ENCODE measurements around the gene BTBD9.

The BTBD9 gene

DNA sequence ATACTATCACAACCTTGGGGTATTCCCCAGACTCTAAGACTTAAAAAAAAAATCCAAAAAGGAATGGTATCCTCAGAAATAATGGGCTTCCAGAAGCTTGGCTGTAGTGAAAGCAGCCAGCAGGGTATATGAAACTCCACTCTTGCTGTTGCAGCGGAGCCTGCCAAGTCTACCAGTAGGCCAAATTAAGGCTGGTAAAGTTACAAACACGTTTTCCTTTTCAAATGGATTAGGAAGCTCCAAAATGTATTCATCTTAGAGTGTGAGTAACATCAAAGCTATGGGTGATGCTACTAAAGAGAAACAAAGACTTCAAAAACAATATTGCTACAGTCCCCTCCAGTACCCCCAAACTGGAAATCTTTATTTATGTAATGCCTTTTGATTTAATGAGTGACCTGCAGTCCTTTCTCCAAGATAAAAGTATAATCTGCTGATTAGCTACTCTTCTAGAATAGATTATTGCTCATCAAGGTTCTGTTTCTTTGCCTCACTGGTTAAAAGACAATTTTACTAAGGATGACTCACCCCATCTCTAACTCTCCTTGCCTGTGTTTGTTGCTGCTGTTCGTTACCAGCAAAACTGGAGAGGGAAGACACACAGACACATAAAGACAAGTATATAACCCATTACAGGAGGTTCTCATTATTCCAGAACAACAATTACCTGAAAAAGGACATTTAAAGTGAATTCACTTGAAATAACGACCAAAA lies 84.9 kb downstream of the BTBD9 start:
- DNase-seq (ENCODE audit: low read depth in 3 of 3) = no peak

DNA sequence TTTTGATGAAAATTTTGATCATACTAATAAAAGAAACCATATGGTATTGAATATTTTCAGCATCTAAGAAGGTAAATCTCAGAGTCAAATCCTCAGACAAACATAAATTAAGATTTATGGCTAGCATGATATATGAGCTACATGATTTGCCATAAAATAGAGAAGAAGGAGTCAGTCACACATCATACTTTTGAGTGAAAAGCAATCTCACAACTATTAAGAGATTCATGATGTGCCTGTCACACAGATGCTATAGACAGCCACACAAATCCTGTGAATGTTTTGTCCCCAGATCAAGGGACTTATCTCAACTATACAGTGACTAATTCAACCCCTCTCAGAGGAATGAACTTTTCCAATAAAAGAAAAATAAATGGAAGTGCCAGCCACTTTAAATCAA lies 85.7 kb downstream of the BTBD9 start:
- no peak for DNase-seq (ENCODE audit: low read depth in 3 of 3)

GRCh38 chr6:38552121-38552520 lies 87.6 kb downstream of the BTBD9 start:
- no peak for DNase-seq (ENCODE audit: low read depth in 3 of 3)

- DNase-seq (ENCODE audit: low read depth in 3 of 3) = no peak
Observed at GRCh38 chr6:38549795-38550194, 89.9 kb downstream of the BTBD9 start.

DNA sequence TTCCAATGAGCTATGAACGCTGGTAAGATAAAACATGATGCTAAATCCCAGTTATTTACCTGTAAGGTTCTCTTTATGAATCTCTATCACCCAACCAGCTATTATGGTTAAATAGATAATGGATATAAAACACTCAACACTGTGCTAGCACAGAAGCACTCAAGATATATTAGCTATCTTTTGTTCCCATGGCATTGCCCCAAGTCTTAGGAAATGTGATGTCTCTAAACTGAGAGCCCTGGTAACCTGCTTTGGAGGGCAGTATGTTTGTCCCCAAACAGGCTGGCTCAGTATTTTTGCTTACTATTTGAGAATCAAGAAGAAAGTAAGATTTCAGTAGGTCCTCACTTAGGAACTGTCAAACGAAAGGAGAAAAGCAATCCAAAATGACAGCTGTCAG lies 90.5 kb downstream of the BTBD9 start:
- DNase-seq (ENCODE audit: low read depth in 3 of 3) = no peak

DNA sequence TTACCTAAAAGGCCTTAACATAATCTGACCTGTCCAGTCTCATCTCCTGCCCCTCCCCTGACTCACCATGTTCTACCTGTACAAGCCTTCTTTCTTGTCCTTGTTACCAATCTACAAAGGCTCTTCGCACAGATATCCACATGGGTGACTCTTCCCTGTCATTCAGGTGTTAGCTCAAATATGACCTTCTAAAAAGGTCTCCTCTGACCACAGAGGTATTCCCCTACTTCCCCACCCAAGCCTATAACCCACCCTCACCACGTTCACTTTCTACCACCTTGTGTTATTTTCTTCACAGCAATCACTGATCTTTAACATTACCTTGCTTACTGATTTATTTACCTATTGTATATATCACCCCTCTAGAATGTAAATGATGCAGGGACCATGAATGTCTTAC lies 96.7 kb downstream of the BTBD9 start:
- DNase-seq (ENCODE audit: low read depth in 3 of 3) = no peak

- DNase-seq (ENCODE audit: low read depth in 3 of 3) = no peak
Observed at GRCh38 chr6:38542031-38542430, 97.7 kb downstream of the BTBD9 start.

- DNase-seq (ENCODE audit: low read depth in 3 of 3) = no peak
Observed at GRCh38 chr6:38533064-38533463, 106.7 kb downstream of the BTBD9 start.

DNA sequence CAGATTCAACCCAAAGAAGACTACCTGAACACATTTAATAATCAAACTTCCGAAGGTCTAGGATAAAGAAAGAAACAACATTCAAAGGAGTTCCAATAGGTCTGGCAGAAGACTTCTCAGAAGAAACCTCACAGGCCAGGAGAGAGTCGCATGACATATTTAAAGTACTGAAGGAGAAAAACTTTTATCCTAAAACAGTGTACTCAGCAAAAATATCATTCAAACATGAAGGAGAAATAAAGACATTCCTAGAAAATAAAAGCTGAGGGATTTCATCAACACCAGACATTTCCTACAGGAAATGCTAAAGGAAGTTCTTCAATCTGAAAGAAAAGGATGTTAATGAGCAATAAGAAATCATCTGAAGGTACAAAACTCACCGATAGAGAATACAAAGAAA lies 108.6 kb downstream of the BTBD9 start:
- no peak for DNase-seq (ENCODE audit: low read depth in 3 of 3)

- no peak for DNase-seq (ENCODE audit: low read depth in 3 of 3)
Observed at GRCh38 chr6:38528196-38528965, 111.3 kb downstream of the BTBD9 start.

- DNase-seq (ENCODE audit: low read depth in 3 of 3) = no peak
Observed at GRCh38 chr6:38527371-38527770, 112.4 kb downstream of the BTBD9 start.

DNA sequence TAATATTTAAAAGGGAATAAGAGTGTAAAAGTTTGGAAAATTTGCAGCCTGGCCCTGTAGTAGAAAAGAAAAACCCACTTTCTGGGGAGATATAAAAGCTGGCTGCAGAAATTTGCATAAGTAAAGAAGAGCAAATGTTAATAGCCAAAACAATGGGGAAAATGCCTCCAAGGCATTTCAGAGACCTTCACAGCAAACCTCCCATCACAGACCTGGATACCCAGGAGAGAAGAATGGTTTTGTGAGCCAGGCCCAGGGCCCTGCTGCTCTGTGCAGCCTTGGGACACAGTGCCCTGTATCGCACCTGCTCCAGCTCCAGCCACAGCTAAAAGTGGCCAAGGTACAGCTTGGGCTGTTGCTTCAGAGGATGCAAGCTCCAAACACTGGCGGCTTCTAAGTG lies 113.8 kb downstream of the BTBD9 start:
- no peak for DNase-seq (ENCODE audit: low read depth in 3 of 3)

DNA sequence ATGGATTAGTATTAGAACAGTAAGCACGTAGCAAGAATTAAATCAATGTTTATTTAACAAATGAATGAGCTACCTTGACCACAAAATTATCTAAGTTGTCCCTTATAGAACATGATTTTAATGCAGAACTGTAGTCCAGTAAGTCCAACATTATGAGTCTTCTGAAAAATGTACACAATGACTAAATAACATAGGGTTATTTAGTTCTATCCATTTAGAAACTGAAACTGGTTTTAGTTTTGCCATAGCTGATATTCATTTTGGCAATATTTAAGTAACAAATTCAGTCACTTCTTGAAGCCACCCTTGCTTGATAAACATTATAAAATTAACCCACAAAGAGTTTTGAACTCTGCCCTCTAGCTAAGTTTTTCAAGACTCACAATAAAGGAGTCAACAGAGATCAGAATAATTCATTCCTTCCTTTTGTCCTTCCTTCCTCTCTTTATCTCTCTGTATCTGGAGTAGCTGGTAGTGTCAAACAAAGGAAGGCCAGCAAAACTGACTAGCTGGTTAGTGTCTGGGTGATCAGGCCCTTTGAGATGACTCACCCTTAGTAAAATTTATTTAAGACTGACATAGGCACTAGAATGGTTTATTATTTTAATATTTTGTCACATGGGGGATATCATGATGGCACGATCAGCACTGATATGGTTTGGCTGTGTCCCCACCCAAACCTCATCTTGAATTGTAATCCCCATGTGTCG lies 115.1 kb downstream of the BTBD9 start:
- DNase-seq (ENCODE audit: low read depth in 3 of 3) = no peak

DNA sequence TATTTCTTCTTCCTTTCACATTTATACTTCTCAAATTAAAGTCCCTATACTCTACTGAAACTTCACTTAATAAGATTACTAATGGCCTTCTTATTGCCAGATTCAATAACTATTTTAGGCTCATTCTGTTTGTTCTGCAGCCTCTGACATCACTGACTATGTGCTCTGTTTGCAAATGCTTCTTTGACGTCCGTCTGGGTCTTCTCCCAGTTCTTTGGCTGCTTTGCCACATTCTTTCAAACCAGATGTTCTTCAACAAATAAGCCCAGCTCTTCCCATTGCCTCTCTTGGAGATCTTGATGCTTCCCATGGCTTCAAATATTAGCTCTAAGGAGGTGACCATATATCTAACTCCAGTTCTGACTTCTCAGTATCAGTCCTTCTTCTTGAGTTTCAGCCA lies 117.4 kb downstream of the BTBD9 start:
- no peak for DNase-seq (ENCODE audit: low read depth in 3 of 3)

- DNase-seq (ENCODE audit: low read depth in 3 of 3) = no peak
Observed at GRCh38 chr6:38518511-38519304, 121.0 kb downstream of the BTBD9 start.

DNA sequence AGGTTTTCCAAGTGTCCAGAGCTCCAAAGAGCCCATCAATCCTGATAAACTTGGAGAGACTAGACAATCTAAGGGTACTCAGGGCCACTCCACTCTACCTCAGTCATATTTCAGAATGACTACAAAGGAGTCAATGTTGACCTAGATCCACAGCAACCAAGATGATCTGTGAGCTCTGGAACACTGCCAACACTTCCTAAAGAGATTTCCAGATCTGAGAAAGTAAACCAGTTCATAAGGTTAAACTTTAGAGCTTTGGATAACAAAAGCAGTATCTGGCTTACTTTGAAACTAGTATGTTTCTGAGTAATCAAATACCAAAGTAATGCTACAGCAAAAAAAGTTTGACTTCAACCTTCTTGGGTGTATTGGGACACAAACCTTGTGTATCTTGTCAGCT lies 122.7 kb downstream of the BTBD9 start:
- DNase-seq (ENCODE audit: low read depth in 3 of 3) = no peak

GRCh38 chr6:38514399-38514798 lies 125.3 kb downstream of the BTBD9 start:
- DNase-seq (ENCODE audit: low read depth in 3 of 3) = no peak

DNA sequence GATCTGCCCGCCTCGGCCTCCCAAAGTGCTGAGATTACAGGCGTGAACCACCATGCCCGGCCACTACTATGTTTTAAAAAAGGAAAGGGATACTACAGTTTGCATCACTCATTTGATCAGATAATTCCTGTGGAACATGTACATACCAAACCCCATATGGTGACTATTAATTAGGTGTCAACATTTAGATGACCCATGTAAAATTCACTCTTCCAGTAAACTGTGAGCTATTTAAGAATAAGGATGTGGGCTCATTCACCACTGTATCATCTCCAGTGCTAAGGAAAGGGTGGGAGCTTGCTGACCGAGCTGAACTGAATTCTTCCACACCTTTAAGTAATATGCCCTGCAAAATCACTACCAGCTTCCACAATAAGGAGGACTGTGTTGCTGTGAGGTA lies 127.5 kb downstream of the BTBD9 start:
- no peak for DNase-seq (ENCODE audit: low read depth in 3 of 3)

DNA sequence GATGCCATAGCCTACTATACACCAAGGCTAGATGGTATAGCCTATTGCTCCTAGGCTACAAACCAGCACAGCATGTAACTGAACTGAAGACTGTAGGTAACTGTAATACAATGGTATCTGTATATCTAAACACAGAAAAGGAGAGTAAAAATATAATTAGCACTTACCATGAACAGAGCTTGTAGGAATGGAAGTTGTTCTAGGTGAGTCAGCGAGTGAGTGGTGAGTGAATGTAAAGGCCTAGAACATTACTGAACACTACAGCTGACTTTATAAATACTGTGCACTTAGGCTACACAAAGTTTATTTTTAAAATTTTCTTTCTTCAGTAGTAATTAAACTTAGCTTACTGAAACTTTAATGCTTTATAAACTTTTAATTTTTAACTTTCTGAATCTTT lies 129.5 kb downstream of the BTBD9 start:
- DNase-seq (ENCODE audit: low read depth in 3 of 3) = no peak

GRCh38 chr6:38509713-38510112 lies 130.0 kb downstream of the BTBD9 start:
- DNase-seq (ENCODE audit: low read depth in 3 of 3) = no peak

GRCh38 chr6:38508894-38509293 lies 130.8 kb downstream of the BTBD9 start:
- no peak for DNase-seq (ENCODE audit: low read depth in 3 of 3)

DNA sequence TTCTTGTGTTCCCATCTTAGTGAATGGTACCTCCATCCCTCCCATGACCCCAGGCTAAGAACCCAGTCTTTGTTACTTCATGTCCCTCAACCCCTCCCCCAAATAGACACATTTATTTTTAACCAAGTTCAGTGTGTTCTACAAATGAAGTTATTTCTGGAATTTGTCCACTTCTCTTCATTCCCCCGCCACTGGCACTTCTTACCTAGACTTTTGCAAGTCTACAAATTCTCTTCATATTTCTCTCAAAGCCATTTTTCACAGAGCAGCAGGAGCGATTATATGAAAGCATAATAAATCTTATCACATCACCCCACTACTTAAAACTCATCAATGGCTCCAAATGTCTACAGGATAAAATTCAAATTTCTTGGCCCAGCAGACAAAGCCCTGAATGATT lies 131.4 kb downstream of the BTBD9 start:
- no peak for DNase-seq (ENCODE audit: low read depth in 3 of 3)
